NCI-H2196 treated with DMSO at 0.1 percent for 48 hours (cell line): Measurements from ENCODE around the gene NDUFB2.
"Not testable (repeated sequence)": the region's sequence is repeated elsewhere in the genome, so short reads cannot be mapped to it uniquely, and the experiment has no call there.

Source experiments
- DNase-seq: peaks from one replicate; lab custom pipeline; 2025; ENCODE audit not compliant: unreplicated experiment; lab: John Stamatoyannopoulos, UW

The NDUFB2 gene

DNA sequence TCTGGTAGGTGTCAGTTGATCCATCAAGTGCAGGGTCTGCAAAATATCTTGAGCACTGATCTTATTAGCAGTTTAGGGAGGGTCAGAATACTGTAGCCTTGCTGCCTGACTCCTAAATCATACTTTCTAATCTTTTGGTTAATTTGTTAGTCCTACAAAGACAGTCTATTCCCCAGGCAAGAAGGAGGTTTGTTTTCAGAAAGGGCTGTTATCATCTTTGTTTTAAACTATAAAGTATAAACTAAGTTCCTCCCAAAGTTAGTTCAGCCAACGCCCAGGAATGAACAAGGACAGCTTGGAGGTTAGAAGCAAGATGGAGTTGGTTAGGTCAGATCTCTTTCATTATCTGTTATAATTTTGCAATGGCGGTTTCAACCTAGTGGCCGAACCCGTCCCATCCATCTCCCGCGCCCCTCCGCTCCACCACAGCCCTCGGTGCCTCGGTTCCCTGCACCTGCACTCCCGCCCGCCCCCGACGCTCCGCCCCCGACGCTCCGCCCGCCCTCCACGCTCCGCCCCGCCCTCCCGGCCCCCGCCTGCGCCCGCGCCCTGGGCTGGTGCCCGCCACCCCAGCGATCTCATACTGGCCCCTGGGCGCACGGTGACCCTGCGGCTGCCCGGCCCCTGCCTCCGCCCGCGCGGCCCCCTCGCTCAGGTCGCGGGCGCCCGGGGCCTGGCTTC lies 24.0 kb upstream of the NDUFB2 start, which contains the start of gene ADCK2:
TSS of gene ADCK2 (plus strand) at position 564 of the 681 bp plus-strand sequence. CDS start 386 bp downstream, outside the sequence.
- peak; percentile 28 for DNase-seq

- DNase-seq, result peak; percentile 58
Measured at GRCh38 chr7:140673063-140673773, 23.3 kb upstream of the NDUFB2 start.

- no peak for DNase-seq
Measured at GRCh38 chr7:140673774-140674155, 22.7 kb upstream of the NDUFB2 start.

GRCh38 chr7:140674356-140674800 lies 22.1 kb upstream of the NDUFB2 start:
- DNase-seq, result no peak

- no peak for DNase-seq
Measured at GRCh38 chr7:140674899-140675701, 21.4 kb upstream of the NDUFB2 start.

DNA sequence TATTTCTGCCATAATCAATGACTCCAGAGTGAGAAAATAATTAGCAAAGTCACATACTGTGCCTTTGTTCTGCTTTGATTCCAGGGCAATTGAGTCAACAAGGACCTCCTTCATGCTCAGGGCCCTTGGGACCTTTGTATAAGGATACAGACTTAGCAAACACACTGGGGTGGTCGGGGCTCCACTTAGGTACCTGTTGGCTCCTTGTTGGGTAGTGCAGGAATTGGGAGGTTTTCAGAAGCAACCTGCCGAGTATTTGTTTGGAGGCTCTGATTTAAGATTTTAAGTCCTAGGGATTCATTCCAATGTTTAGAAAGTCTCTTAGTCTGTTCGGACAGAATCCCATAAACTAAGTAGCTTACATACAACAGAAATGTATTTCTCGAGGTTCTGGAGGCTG lies 20.8 kb upstream of the NDUFB2 start:
- DNase-seq, result no peak

DNA sequence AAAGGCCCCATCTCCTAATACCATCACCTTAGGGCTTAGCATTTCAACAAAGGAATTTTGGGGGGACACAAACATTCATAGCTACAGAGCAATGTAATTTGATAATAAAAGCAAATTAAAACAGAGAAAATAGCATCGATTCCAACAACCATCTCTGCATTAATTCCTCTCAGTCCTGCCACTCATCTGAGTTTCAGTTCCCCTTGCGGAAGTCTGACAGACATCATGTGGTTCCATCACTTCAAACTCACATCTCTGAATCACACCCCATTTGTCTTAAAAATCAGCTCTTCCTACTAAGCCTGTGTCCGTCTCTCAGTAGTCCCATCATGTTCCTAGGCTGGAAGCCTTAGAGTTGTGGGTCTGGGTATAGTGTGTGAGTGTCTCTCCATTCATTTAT lies 20.2 kb upstream of the NDUFB2 start:
- DNase-seq, result no peak

DNA sequence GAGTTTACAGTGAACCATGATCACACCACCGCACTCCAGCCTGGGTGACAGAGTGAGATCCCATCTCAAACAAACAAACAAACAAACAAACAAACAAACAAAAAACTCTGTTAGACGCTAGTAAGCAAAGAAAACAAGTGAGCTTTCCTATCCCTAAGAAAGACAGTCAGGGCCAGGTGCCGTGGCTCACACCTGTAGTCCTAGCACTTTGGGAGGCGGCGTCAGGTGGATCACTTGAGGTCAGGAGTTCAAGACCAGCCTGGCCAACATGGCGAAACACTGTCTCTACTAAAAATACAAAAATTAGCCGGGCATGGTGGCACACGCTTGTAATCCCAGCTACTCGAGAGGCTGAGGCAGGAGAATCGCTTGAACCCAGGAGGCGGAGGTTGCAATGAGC lies 19.6 kb upstream of the NDUFB2 start:
- not testable (repeated sequence) for DNase-seq

DNA sequence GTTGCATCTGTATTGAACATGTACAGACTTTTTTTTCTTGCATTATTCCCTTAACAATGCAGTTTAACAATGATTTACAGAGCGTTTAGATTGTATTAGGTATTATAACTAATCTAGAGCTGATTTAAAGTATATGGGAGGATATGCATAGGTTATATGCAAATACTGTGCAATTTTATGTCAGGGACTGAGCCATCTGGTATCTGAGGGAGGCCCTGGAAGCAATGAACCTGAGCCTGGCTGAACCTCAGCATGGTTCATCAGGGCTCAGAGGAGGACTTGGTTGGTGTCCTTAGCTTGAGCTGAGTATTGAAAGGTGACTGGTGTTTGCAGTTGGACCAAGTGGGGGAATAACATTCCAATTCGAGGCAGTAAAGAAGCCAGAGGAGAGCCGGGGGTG lies 19.0 kb upstream of the NDUFB2 start:
- no peak for DNase-seq

DNA sequence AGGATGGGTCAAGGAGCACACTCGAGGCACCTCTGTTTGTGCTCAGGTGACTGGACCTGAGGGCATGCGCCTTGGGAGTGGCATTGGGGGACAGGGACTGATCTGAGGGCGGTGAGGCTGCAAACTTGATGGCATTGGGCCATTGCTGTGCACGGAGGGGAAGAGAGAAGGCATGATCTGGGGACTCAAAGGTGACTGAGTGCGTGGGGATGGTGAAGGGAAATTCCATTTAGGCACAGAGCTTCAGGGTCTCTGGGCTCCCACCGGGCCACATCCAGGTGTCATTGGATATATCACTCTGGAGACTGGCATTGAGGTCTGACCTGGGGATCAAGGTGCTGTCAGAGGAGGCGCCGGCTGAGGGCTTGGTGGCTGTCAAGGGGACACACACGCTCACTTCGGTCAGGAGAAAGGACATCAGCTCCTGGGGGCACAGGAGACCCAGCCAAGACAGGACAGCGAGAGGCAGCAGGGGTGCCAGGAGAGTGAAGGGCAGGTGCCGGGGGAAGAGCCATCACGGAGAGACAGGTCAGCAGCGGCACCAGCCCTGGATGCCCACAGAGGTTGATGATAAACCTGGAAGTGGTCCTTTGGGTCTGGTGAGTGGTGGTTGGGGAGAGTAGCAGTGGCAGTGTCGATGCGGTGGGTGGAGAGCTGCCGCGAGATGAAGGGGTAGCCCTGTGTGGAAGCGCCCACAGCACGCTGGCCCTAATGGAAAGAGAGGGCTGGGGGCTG lies 18.3 kb upstream of the NDUFB2 start:
- no peak for DNase-seq

- no peak for DNase-seq
Measured at GRCh38 chr7:140678816-140679130, 17.7 kb upstream of the NDUFB2 start.

DNA sequence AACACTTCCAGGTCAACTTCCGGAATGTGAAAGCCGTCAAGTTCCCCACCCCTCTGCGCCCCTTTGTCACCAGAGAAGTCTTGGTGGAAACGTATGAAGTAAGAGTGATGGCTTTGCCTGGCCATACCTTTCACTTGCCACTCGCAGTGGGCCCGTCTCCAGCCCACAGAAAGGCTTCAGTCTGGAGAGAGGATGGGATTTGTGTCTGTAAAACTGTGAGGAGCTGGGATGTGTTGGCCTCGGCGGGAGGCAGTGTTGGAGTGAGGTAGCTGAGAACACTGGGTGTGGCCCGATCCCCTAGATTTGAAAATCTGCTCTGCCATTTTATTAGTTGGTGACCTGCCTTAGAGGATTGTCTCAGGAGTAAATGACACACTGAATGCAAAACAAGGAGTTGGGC lies 17.3 kb upstream of the NDUFB2 start:
- DNase-seq, result no peak

GRCh38 chr7:140680886-140681285 lies 15.6 kb upstream of the NDUFB2 start:
- no peak for DNase-seq

GRCh38 chr7:140681766-140682165 lies 14.7 kb upstream of the NDUFB2 start:
- no peak for DNase-seq

GRCh38 chr7:140683657-140684056 lies 12.9 kb upstream of the NDUFB2 start:
- DNase-seq, result no peak

DNA sequence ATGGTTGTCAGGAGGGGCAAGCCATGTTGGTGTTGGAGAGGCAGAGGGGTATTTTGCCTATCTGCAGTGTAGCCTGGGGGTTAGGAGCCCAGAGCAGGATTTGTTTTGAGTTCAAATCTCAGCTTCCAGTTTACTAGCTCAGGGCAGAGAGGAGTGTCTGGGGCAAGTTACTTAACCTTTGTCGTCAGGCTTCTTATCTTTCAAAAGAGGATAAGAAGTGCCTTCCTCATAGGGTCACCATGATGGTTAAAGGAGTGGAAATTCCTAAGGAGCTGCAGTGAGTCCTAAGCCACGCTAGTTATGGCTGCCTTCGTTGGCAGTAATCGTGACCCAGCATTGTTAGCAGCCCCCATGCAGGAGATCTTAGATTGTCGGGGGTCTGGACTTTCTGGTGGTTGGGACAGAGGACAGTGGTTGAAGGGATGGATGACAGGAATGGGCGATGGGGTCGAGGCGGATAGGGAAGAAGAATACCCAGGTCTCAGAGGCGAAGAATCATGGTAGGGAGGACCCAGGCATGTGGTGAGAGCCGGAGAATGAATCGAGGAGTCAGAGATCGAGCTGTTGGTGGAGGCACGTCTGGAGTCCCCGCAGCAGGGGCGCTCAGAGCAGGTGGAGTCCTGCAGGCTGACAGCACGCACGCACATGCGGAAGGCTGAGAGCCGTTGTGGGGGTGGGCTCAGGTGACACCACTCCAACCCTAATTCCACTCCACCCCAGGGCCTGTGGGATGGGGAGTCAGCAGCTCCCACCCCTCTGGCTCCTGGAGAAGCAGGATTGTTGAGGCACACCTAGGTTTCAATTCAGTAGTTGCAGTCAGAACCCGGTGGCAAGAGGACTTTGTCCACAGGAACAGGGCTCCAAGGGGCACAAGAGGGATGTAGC lies 12.2 kb upstream of the NDUFB2 start:
- no peak for DNase-seq

DNA sequence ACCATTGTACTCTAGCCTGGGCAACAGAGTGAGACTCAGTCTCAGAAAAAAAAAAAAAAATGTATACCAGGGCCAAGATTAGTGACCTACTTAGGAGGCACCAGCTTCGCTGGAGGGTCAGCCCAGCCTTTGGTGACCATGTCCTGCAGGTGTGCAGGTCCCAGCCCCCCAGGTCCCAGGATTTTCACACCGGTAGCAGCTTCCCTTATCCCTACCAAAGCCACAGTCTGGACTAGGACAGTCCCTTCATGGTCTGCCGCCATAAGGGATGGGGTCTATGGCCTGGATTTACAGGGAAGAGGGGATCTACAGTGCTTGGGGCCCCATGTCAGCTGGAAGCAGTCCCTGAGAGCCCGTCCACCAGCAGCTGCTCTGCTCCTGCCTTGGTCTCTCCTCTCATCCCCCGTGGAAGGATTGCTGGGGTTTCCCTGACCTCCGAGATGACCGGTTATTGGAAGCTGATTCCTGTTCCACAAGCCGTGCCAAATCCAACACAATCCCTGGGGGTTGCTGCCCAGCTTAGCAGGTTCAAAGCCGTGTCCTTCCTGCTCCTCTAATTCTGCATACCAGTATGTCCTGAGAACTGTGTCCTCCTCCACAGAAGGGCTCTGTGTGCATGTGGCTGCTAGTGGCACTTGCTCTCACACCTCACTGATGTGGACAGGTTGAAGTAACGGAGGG lies 11.0 kb upstream of the NDUFB2 start:
- no peak for DNase-seq

GRCh38 chr7:140686921-140687320 lies 9.6 kb upstream of the NDUFB2 start:
- no peak for DNase-seq

- no peak for DNase-seq
Measured at GRCh38 chr7:140688341-140688740, 8.2 kb upstream of the NDUFB2 start.
